ENCODE results near the gene PDYN. TPM values are rescaled to one million over a fixed set of nuclear protein-coding genes. Genes with fewer than 3 reads are reported as not detected.

PDYN gene
- total RNA-seq, 2 experiments from 2014 or later = not detected

DNA sequence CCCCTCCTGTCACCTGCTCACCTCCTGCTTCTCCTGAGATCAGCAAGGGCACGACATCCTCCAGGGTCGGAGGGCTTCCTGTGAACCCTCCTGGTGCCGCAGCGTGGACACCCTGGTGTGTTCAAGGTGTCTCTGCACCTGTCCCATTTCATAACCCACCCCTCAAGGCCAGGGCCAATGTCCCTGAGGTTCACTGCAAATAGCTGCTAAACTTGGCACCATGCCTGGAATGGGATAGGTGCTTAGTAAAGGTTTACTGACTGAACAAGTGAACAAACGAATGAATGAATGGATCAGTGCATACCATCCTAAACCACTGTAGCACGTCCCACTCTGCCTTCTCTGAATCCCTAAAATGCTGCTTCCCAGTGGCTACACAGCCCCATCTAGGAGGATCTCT lies 63.7 kb downstream of the PDYN start:
- no peaks in the 10 kb centered on the region for H3K9me3 ChIP-seq (ENCODE audit: control insufficient read depth in 1 of 2, insufficient read depth in 1 of 2, low read length in 2 of 2)
- H3K27ac Mint-ChIP-seq = no peak overlapping the region
- ChIA-PET CTCF (no interaction called here), POLR2A (no interaction called here)
- TF ChIP-seq, protein P1, sequence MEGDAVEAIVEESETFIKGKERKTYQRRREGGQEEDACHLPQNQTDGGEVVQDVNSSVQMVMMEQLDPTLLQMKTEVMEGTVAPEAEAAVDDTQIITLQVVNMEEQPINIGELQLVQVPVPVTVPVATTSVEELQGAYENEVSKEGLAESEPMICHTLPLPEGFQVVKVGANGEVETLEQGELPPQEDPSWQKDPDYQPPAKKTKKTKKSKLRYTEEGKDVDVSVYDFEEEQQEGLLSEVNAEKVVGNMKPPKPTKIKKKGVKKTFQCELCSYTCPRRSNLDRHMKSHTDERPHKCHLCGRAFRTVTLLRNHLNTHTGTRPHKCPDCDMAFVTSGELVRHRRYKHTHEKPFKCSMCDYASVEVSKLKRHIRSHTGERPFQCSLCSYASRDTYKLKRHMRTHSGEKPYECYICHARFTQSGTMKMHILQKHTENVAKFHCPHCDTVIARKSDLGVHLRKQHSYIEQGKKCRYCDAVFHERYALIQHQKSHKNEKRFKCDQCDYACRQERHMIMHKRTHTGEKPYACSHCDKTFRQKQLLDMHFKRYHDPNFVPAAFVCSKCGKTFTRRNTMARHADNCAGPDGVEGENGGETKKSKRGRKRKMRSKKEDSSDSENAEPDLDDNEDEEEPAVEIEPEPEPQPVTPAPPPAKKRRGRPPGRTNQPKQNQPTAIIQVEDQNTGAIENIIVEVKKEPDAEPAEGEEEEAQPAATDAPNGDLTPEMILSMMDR (IDR thresholded peaks at IDR 0.05) = no peak
- H3K4me3 Mint-ChIP-seq = no peak overlapping the region
- peaks cover 7 to 16% of the 10 kb centered on the region in 2 experiments for H3K27me3 ChIP-seq (ENCODE audit: control insufficient read depth in 1 of 2, insufficient read depth in 2 of 2, low read length in 2 of 2)
- no peaks in the 10 kb centered on the region for H3K9me3 Mint-ChIP-seq
- no peak for ATAC-seq (ENCODE audit: poor library complexity)
- no peaks in the 10 kb centered on the region for H3K4me1 Mint-ChIP-seq (ENCODE audit: low read depth)
- H3K4me1 ChIP-seq (ENCODE audit: insufficient read depth, low read length) = no peaks in the 10 kb centered on the region
- no peak for DNase-seq
- peaks cover 57% of the 10 kb centered on the region for H3K27me3 Mint-ChIP-seq
- intact Hi-C loops (cut with DNase I, micrococcal nuclease) = no loop called here
- H3K36me3 ChIP-seq (ENCODE audit: insufficient read depth, low read length) = no peaks in the 10 kb centered on the region
- no peak overlapping the region for H3K27ac ChIP-seq (ENCODE audit: low read depth in 1 of 2, low read length in 2 of 2)
- H3K4me3 ChIP-seq (ENCODE audit: low read length) = no peak overlapping the region
- H3K36me3 Mint-ChIP-seq (ENCODE audit: low read depth) = no peaks in the 10 kb centered on the region

- Mint-ChIP-seq H3K4me1 (ENCODE audit: low read depth) (no peaks in the 10 kb centered on the region), H3K9me3 (no peaks in the 10 kb centered on the region)
- POLR2A ChIA-PET = no interaction called here
These were observed 64.4 kb downstream of the PDYN start for GRCh38 chr20:1929460-1929859.

DNA sequence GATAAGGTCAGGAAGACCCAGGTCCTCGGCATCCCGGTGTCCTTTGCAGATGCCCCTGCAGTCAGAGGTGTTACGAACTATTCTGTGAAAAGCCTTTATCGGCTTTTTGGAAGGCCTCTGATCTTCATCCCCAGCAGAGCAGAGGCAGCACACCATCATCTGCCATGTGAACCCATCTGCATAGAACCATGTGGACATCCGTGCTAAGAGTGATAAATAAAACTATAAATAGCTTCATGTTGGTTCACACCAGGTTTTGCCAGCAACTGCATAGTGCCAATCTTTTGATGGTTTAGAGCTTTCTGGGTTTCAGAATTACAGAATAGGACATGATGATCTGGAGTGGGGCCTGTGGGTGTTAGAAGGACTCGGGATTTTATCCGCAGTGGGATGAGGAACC lies 65.1 kb downstream of the PDYN start:
- no peaks in the 10 kb centered on the region for H3K4me1 ChIP-seq (ENCODE audit: insufficient read depth, low read length)
- intact Hi-C loops (cut with DNase I, micrococcal nuclease) = no loop called here
- Mint-ChIP-seq H3K27me3 (peaks cover 43% of the 10 kb centered on the region), H3K36me3 (ENCODE audit: low read depth) (no peaks in the 10 kb centered on the region), H3K27ac (no peak overlapping the region), H3K4me3 (no peak overlapping the region), H3K9me3 (no peaks in the 10 kb centered on the region), H3K4me1 (ENCODE audit: low read depth) (no peaks in the 10 kb centered on the region)
- no peaks in the 10 kb centered on the region for H3K9me3 ChIP-seq (ENCODE audit: control insufficient read depth in 1 of 2, insufficient read depth in 1 of 2, low read length in 2 of 2)
- CTCF ChIA-PET = no interaction called here
- H3K4me3 ChIP-seq (ENCODE audit: low read length) = no peak overlapping the region
- TF ChIP-seq, protein P1 (IDR thresholded peaks at IDR 0.05) = no peak
- DNase-seq (no peak), ATAC-seq (ENCODE audit: poor library complexity) (no peak)
- POLR2A ChIA-PET = no interaction called here
- H3K36me3 ChIP-seq (ENCODE audit: insufficient read depth, low read length) = no peaks in the 10 kb centered on the region
- peaks cover 2 to 16% of the 10 kb centered on the region in 2 experiments for H3K27me3 ChIP-seq (ENCODE audit: control insufficient read depth in 1 of 2, insufficient read depth in 2 of 2, low read length in 2 of 2)
- H3K27ac ChIP-seq (ENCODE audit: low read depth in 1 of 2, low read length in 2 of 2) = no peak overlapping the region

More at GRCh38 chr20:1929460-1929859, 64.4 kb downstream of the PDYN start:
- Mint-ChIP-seq H3K36me3 (ENCODE audit: low read depth) (no peaks in the 10 kb centered on the region), H3K4me3 (no peak overlapping the region), H3K27ac (no peak overlapping the region), H3K27me3 (peaks cover 50% of the 10 kb centered on the region)
- ATAC-seq (ENCODE audit: poor library complexity) (no peak), DNase-seq (no peak)
- CTCF ChIA-PET = no interaction called here
- intact Hi-C loops (cut with DNase I, micrococcal nuclease) = no loop called here
- Histone ChIP-seq H3K27me3 (ENCODE audit: control insufficient read depth in 1 of 2, insufficient read depth in 2 of 2, low read length in 2 of 2) (peaks cover 2 to 16% of the 10 kb centered on the region in 2 experiments), H3K36me3 (ENCODE audit: insufficient read depth, low read length) (no peaks in the 10 kb centered on the region), H3K4me1 (ENCODE audit: insufficient read depth, low read length) (no peaks in the 10 kb centered on the region), H3K27ac (ENCODE audit: low read depth in 1 of 2, low read length in 2 of 2) (no peak overlapping the region), H3K4me3 (ENCODE audit: low read length) (no peak overlapping the region), H3K9me3 (ENCODE audit: control insufficient read depth in 1 of 2, insufficient read depth in 1 of 2, low read length in 2 of 2) (no peaks in the 10 kb centered on the region)
- TF ChIP-seq, protein P1 (IDR thresholded peaks at IDR 0.05) = no peak

Other genes starting within 250 kb of the PDYN start
- under 1 TPM; 0.60 to 0.64 TPM for gene SIRPA, start 98.7 kb downstream of the PDYN start, total RNA-seq
- 10 to 100 TPM; 18.9 to 19.6 TPM for gene STK35, start 107.8 kb upstream of the PDYN start, total RNA-seq

Measured in CD4-positive, alpha-beta T cell (primary cell).